NOMO-1 (cell line): Measurements from ENCODE around the gene VPS25.
"Not testable (repeated sequence)": the region's sequence is repeated elsewhere in the genome, so short reads cannot be mapped to it uniquely, and the experiment has no call there.

Source experiments
- DNase-seq, 2 experiments: peaks; one replicate each; lab custom pipeline; 2025; ENCODE audit not compliant: unreplicated experiment in 2 of 2; lab: John Stamatoyannopoulos, UW

VPS25 gene

GRCh38 chr17:42773290-42774035 lies at the start of gene VPS25:
Gene VPS25 (plus strand): TSS chr17:42773449. CDS start chr17:42773476, 27 bp downstream.
- peak; percentile 69 to 72 for DNase-seq

- no peak for DNase-seq
Observed at GRCh38 chr17:42723636-42724035, 49.6 kb upstream of the VPS25 start.

- DNase-seq, result no peak
Observed at GRCh38 chr17:42725143-42725542, 48.1 kb upstream of the VPS25 start.

- no peak for DNase-seq
Observed at GRCh38 chr17:42740699-42741098, 32.5 kb upstream of the VPS25 start.

- not testable (repeated sequence) for DNase-seq
Observed at GRCh38 chr17:42742916-42743315, 30.3 kb upstream of the VPS25 start.

GRCh38 chr17:42743595-42744282 lies 29.5 kb upstream of the VPS25 start:
- no peak for DNase-seq

GRCh38 chr17:42744283-42744805 lies 28.9 kb upstream of the VPS25 start:
- DNase-seq, result no peak

GRCh38 chr17:42744806-42745617 lies 28.2 kb upstream of the VPS25 start, which contains the start of gene EZH1:
Gene EZH1 (minus strand): TSS chr17:42745040. CDS start chr17:42728941, 16,099 bp downstream.
- peak; percentile 85 to 89 for DNase-seq

- DNase-seq, result no peak
Observed at GRCh38 chr17:42748202-42748907, 24.9 kb upstream of the VPS25 start.

- DNase-seq, result no peak
Observed at GRCh38 chr17:42748908-42749798, 24.1 kb upstream of the VPS25 start.

- peak in 1 of 2 experiments; percentile 17 for DNase-seq
Observed at GRCh38 chr17:42750739-42751344, 22.4 kb upstream of the VPS25 start.

GRCh38 chr17:42751628-42752027 lies 21.6 kb upstream of the VPS25 start:
- no peak for DNase-seq

GRCh38 chr17:42754782-42755181 lies 18.5 kb upstream of the VPS25 start:
- no peak for DNase-seq

GRCh38 chr17:42759982-42760651 lies 13.1 kb upstream of the VPS25 start:
- peak in 1 of 2 experiments; percentile 55 for DNase-seq

- DNase-seq, result no peak
Observed at GRCh38 chr17:42760652-42761581, 12.3 kb upstream of the VPS25 start, which contains the start of gene RAMP2. Gene RAMP2 (plus strand): TSS chr17:42761227. CDS start chr17:42761262, 35 bp downstream.

- no peak for DNase-seq
Observed at GRCh38 chr17:42761638-42762037, 11.6 kb upstream of the VPS25 start.

GRCh38 chr17:42766124-42766523 lies 7.1 kb upstream of the VPS25 start:
- no peak for DNase-seq
